SK-N-SH treated with all-trans-retinoic acid at 6 μM for 48 hours (cell line): Measurements from ENCODE around the gene EPHA8.

Experiments
- ATAC-seq: fragments of 200-7000 bp; cut with Tn5 transposase; 3 replicates; pipeline ENCODE4 v1.9.1; 2020; ENCODE audit warnings: mild to moderate bottlenecking, moderate library complexity
- ARNTL ChIP-seq: fragments of 450-650 bp; formaldehyde crosslinking; IDR thresholded peaks from 2 replicates; pipeline ENCODE4 v1.5.0; 2020; ENCODE audit warnings: low read depth, mild to moderate bottlenecking, moderate library complexity, borderline replicate concordance
- BACH2 ChIP-seq: fragments of 250-450 bp; sonication (Bioruptor Pico); IDR thresholded peaks from 2 replicates; pipeline ENCODE4 v1.9.0; 2021; ENCODE audit warnings: mild to moderate bottlenecking, borderline replicate concordance
- CSDC2 ChIP-seq: fragments of 250-450 bp; sonication (Bioruptor Pico); IDR thresholded peaks from 2 replicates; pipeline ENCODE4 v1.5.0; 2020; ENCODE audit warnings: mild to moderate bottlenecking, moderate library complexity
- ESRRG ChIP-seq: fragments of 250-450 bp; sonication (Bioruptor Pico); IDR thresholded peaks from 2 replicates; pipeline ENCODE4 v1.6.1; 2021; ENCODE audit warnings: mild to moderate bottlenecking
- GLIS3 ChIP-seq: fragments of 250-450 bp; sonication (Bioruptor Pico); IDR thresholded peaks from 2 replicates; pipeline ENCODE4 v1.5.0; 2020; ENCODE audit warnings: mild to moderate bottlenecking, moderate library complexity
- ISL1 ChIP-seq: fragments of 250-450 bp; sonication (Bioruptor Pico); IDR thresholded peaks from 2 replicates; pipeline ENCODE4 v2.1.2; 2022; ENCODE audit warnings: mild to moderate bottlenecking, moderate library complexity
- OSR1 ChIP-seq: fragments of 250-450 bp; sonication (Bioruptor Pico); IDR thresholded peaks from 2 replicates; pipeline ENCODE4 v1.8.0; 2022; ENCODE audit warnings: moderate library complexity, mild to moderate bottlenecking, inconsistent platforms
- PPARA ChIP-seq: fragments of 250-450 bp; sonication (Bioruptor Pico); IDR thresholded peaks from 2 replicates; pipeline ENCODE4 v1.5.0; 2020; ENCODE audit warnings: mild to moderate bottlenecking, borderline replicate concordance
- RARB ChIP-seq: fragments of 250-450 bp; sonication (Bioruptor Pico); IDR thresholded peaks from 2 replicates; pipeline ENCODE4 v1.8.0; 2021; ENCODE audit warnings: mild to moderate bottlenecking, moderate library complexity
- SNAI2 ChIP-seq: fragments of 250-450 bp; sonication (Bioruptor Pico); IDR thresholded peaks from 2 replicates; pipeline ENCODE4 v1.5.0; 2020; ENCODE audit warnings: mild to moderate bottlenecking, moderate library complexity
- TCF4 ChIP-seq: fragments of 250-450 bp; sonication (Bioruptor Pico); IDR thresholded peaks from 2 replicates; pipeline ENCODE4 v1.8.0; 2021; ENCODE audit warnings: mild to moderate bottlenecking, moderate library complexity, borderline replicate concordance
- TOX ChIP-seq: fragments of 250-450 bp; sonication (Bioruptor Pico); IDR thresholded peaks from 2 replicates; pipeline ENCODE4 v1.8.0; 2021; ENCODE audit warnings: mild to moderate bottlenecking, moderate library complexity, borderline replicate concordance
- TSHZ2 ChIP-seq: fragments of 250-450 bp; sonication (Bioruptor Pico); IDR thresholded peaks from 2 replicates; pipeline ENCODE4 v1.5.0; 2020; ENCODE audit warnings: mild to moderate bottlenecking, moderate library complexity
- ZC3H10 ChIP-seq: fragments of 250-450 bp; sonication (Bioruptor Pico); IDR thresholded peaks from 2 replicates; pipeline ENCODE4 v1.5.1; 2021; ENCODE audit warnings: mild to moderate bottlenecking, moderate library complexity
- ZFP3 ChIP-seq: fragments of 250-450 bp; sonication (Bioruptor Pico); IDR thresholded peaks from 2 replicates; pipeline ENCODE4 v1.5.0; 2020; ENCODE audit warnings: mild to moderate bottlenecking, moderate library complexity
- ZFP30 ChIP-seq: fragments of 450-650 bp; formaldehyde crosslinking; IDR thresholded peaks from 2 replicates; pipeline ENCODE4 v1.5.0; 2022; ENCODE audit warnings: mild to moderate bottlenecking, moderate library complexity
- ZNF70 ChIP-seq: fragments of 450-650 bp; formaldehyde crosslinking; IDR thresholded peaks from 2 replicates; pipeline ENCODE4 v1.5.0; 2020; ENCODE audit warnings: mild to moderate bottlenecking, moderate library complexity
- ZNF8 ChIP-seq: fragments of 450-650 bp; formaldehyde crosslinking; IDR thresholded peaks from 2 replicates; pipeline ENCODE4 v1.5.0; 2020; ENCODE audit warnings: mild to moderate bottlenecking, moderate library complexity
- TF ChIP-seq, protein P1 (sequence below): fragments of 250-450 bp; sonication (Bioruptor Pico); IDR thresholded peaks from 2 replicates; pipeline ENCODE4 v1.5.1; 2020; ENCODE audit warnings: low read depth, mild to moderate bottlenecking, moderate library complexity
- TF ChIP-seq, protein P2 (sequence below): fragments of 250-450 bp; sonication (Bioruptor Pico); IDR thresholded peaks from 2 replicates; pipeline ENCODE4 v1.8.0; 2020; ENCODE audit warnings: mild to moderate bottlenecking, moderate library complexity, borderline replicate concordance
- TF ChIP-seq, protein P3 (sequence below): fragments of 250-450 bp; sonication (Bioruptor Pico); IDR thresholded peaks from 2 replicates; pipeline ENCODE4 v1.5.1; 2021; ENCODE audit warnings: mild to moderate bottlenecking, moderate library complexity

Gene EPHA8

DNA sequence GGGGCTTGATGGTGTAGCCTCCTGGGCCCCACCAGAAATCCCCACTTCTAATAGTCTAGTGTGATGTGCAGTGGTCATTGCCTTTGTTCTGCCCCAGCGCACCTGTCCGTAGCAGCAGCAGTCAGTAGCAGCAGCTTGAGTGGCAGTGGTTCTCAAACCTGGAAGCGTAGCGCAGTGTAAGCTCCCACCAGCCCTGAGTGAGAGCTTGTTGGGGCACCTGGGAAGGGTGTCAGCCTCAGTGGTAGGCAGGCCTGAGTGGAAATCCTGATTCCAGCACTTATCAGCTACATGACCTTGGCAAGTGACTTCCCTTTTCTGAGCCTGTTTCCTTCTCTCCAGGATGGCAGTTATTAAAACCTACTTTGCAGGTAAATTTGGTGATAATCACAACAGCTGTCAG is 41.6 kb upstream of the EPHA8 start:
- no peak for ATAC-seq

GRCh38 chr1:22522221-22522743 is 41.0 kb upstream of the EPHA8 start:
- no peak for ATAC-seq
- TF ChIP-seq RARB (CRISPR knock-in tag) (no peak), ZC3H10 (CRISPR knock-in tag) (no peak)
- TF ChIP-seq, protein P1, sequence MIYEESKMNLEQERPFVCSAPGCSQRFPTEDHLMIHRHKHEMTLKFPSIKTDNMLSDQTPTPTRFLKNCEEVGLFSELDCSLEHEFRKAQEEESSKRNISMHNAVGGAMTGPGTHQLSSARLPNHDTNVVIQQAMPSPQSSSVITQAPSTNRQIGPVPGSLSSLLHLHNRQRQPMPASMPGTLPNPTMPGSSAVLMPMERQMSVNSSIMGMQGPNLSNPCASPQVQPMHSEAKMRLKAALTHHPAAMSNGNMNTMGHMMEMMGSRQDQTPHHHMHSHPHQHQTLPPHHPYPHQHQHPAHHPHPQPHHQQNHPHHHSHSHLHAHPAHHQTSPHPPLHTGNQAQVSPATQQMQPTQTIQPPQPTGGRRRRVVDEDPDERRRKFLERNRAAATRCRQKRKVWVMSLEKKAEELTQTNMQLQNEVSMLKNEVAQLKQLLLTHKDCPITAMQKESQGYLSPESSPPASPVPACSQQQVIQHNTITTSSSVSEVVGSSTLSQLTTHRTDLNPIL (CRISPR knock-in tag), result no peak

More for the DNA sequence above, 41.6 kb upstream of the EPHA8 start:
- TF ChIP-seq ZNF70 (CRISPR knock-in tag), result no peak
- TF ChIP-seq OSR1, result no peak
- no peak for TF ChIP-seq PPARA (CRISPR knock-in tag)
- TF ChIP-seq TSHZ2, result no peak
- TF ChIP-seq ESRRG, result no peak
- TF ChIP-seq SNAI2, result no peak
- TF ChIP-seq TCF4 (CRISPR knock-in tag), result no peak
- no peak for TF ChIP-seq TOX (CRISPR knock-in tag)
- TF ChIP-seq, protein P2, sequence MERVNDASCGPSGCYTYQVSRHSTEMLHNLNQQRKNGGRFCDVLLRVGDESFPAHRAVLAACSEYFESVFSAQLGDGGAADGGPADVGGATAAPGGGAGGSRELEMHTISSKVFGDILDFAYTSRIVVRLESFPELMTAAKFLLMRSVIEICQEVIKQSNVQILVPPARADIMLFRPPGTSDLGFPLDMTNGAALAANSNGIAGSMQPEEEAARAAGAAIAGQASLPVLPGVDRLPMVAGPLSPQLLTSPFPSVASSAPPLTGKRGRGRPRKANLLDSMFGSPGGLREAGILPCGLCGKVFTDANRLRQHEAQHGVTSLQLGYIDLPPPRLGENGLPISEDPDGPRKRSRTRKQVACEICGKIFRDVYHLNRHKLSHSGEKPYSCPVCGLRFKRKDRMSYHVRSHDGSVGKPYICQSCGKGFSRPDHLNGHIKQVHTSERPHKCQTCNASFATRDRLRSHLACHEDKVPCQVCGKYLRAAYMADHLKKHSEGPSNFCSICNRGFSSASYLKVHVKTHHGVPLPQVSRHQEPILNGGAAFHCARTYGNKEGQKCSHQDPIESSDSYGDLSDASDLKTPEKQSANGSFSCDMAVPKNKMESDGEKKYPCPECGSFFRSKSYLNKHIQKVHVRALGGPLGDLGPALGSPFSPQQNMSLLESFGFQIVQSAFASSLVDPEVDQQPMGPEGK, result no peak
- TF ChIP-seq, protein P3, sequence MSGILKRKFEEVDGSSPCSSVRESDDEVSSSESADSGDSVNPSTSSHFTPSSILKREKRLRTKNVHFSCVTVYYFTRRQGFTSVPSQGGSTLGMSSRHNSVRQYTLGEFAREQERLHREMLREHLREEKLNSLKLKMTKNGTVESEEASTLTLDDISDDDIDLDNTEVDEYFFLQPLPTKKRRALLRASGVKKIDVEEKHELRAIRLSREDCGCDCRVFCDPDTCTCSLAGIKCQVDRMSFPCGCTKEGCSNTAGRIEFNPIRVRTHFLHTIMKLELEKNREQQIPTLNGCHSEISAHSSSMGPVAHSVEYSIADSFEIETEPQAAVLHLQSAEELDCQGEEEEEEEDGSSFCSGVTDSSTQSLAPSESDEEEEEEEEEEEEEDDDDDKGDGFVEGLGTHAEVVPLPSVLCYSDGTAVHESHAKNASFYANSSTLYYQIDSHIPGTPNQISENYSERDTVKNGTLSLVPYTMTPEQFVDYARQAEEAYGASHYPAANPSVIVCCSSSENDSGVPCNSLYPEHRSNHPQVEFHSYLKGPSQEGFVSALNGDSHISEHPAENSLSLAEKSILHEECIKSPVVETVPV (CRISPR knock-in tag), result no peak
- no peak for TF ChIP-seq ZFP3 (CRISPR knock-in tag)
- no peak for TF ChIP-seq CSDC2
- TF ChIP-seq GLIS3, result no peak
- TF ChIP-seq ZNF8, result no peak
- no peak for TF ChIP-seq ISL1
- TF ChIP-seq BACH2, result no peak
- no peak for TF ChIP-seq ARNTL (CRISPR knock-in tag)
- no peak for TF ChIP-seq ZC3H10 (CRISPR knock-in tag)
- no peak for TF ChIP-seq ZFP30 (CRISPR knock-in tag)
- TF ChIP-seq, protein P1 (CRISPR knock-in tag), result no peak
- TF ChIP-seq, all 23 proteins: peak for 0

DNA sequence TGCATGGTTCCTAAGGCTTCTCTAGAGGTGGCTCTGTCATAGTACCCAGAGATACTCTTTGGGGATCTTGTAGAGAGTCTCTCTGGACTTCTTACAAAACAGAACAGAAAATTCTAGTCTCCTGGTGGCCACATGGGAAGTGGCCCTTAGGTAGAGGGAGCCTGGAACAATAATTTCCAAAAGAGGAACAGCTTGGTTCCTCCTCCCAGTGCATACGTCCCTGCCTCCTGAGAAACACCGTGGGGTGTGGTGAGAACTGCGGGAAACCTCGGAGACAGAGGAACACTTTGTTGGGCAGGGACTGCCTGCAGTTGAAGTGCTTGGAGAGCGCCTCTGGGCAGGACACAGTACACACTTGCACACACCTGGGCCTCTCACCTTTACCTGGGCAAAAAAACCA is 38.8 kb upstream of the EPHA8 start:
- ATAC-seq, result no peak
- TF ChIP-seq ZC3H10 (CRISPR knock-in tag) (no peak), ZFP3 (CRISPR knock-in tag) (no peak), ARNTL (CRISPR knock-in tag) (no peak), TSHZ2 (no peak), OSR1 (no peak), TCF4 (CRISPR knock-in tag) (no peak), ZNF70 (CRISPR knock-in tag) (no peak)
- TF ChIP-seq, protein P3 (CRISPR knock-in tag), result no peak
- TF ChIP-seq, protein P2, result no peak
- TF ChIP-seq, protein P1 (CRISPR knock-in tag), result no peak
